ENCODE data around the gene CSRP2. TPM values are rescaled to one million over a fixed set of nuclear protein-coding genes. Genes with fewer than 3 reads are reported as not detected.

Gene CSRP2
- total RNA-seq, 1 experiment from 2014 or later = 157 TPM

DNA sequence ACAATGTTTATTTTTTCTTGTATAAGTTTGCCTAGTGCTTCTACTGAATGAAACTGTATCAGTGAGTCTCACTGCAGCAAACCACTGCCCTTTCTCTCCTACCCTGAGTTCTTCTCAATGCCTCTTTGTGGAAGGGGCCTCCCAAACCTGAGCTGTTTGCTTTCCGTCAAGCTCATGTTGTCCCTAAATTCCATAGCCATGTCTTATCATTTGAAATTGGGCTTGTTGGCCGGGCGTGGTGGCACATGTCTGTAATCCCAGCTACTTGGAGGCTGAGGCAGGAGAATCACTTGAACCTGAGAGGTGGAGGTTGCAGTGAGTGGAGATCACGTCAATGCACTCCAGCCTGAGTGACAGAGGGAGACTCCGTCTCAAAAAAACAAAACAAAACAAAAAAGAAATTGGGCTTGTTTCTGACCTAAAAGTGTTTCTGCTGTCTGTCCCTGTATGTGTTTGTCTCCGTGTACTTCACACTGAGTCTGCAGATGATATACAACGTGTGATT lies 1.8 kb upstream of the CSRP2 start (continued):
- TF ChIP-seq SMAD3 (CRISPR knock-in tag; IDR thresholded peaks at IDR 0.05; ENCODE audit: borderline replicate concordance) = no peak
- no peak for TF ChIP-seq JUN (CRISPR knock-in tag; IDR thresholded peaks at IDR 0.05)
- no peak for TF ChIP-seq ZNF423 (CRISPR knock-in tag; IDR thresholded peaks at IDR 0.05)
- TF ChIP-seq, protein P1, sequence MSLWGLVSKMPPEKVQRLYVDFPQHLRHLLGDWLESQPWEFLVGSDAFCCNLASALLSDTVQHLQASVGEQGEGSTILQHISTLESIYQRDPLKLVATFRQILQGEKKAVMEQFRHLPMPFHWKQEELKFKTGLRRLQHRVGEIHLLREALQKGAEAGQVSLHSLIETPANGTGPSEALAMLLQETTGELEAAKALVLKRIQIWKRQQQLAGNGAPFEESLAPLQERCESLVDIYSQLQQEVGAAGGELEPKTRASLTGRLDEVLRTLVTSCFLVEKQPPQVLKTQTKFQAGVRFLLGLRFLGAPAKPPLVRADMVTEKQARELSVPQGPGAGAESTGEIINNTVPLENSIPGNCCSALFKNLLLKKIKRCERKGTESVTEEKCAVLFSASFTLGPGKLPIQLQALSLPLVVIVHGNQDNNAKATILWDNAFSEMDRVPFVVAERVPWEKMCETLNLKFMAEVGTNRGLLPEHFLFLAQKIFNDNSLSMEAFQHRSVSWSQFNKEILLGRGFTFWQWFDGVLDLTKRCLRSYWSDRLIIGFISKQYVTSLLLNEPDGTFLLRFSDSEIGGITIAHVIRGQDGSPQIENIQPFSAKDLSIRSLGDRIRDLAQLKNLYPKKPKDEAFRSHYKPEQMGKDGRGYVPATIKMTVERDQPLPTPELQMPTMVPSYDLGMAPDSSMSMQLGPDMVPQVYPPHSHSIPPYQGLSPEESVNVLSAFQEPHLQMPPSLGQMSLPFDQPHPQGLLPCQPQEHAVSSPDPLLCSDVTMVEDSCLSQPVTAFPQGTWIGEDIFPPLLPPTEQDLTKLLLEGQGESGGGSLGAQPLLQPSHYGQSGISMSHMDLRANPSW (CRISPR knock-in tag; conservative IDR thresholded peaks at IDR 0.05; ENCODE audit: low read depth) = no peak
- TF ChIP-seq, protein P2, sequence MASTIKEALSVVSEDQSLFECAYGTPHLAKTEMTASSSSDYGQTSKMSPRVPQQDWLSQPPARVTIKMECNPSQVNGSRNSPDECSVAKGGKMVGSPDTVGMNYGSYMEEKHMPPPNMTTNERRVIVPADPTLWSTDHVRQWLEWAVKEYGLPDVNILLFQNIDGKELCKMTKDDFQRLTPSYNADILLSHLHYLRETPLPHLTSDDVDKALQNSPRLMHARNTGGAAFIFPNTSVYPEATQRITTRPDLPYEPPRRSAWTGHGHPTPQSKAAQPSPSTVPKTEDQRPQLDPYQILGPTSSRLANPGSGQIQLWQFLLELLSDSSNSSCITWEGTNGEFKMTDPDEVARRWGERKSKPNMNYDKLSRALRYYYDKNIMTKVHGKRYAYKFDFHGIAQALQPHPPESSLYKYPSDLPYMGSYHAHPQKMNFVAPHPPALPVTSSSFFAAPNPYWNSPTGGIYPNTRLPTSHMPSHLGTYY (CRISPR knock-in tag; IDR thresholded peaks at IDR 0.05) = no peak
- TF ChIP-seq, protein P3, sequence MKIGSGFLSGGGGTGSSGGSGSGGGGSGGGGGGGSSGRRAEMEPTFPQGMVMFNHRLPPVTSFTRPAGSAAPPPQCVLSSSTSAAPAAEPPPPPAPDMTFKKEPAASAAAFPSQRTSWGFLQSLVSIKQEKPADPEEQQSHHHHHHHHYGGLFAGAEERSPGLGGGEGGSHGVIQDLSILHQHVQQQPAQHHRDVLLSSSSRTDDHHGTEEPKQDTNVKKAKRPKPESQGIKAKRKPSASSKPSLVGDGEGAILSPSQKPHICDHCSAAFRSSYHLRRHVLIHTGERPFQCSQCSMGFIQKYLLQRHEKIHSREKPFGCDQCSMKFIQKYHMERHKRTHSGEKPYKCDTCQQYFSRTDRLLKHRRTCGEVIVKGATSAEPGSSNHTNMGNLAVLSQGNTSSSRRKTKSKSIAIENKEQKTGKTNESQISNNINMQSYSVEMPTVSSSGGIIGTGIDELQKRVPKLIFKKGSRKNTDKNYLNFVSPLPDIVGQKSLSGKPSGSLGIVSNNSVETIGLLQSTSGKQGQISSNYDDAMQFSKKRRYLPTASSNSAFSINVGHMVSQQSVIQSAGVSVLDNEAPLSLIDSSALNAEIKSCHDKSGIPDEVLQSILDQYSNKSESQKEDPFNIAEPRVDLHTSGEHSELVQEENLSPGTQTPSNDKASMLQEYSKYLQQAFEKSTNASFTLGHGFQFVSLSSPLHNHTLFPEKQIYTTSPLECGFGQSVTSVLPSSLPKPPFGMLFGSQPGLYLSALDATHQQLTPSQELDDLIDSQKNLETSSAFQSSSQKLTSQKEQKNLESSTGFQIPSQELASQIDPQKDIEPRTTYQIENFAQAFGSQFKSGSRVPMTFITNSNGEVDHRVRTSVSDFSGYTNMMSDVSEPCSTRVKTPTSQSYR (CRISPR knock-in tag; IDR thresholded peaks at IDR 0.05) = no peak
- TF ChIP-seq, protein P4, sequence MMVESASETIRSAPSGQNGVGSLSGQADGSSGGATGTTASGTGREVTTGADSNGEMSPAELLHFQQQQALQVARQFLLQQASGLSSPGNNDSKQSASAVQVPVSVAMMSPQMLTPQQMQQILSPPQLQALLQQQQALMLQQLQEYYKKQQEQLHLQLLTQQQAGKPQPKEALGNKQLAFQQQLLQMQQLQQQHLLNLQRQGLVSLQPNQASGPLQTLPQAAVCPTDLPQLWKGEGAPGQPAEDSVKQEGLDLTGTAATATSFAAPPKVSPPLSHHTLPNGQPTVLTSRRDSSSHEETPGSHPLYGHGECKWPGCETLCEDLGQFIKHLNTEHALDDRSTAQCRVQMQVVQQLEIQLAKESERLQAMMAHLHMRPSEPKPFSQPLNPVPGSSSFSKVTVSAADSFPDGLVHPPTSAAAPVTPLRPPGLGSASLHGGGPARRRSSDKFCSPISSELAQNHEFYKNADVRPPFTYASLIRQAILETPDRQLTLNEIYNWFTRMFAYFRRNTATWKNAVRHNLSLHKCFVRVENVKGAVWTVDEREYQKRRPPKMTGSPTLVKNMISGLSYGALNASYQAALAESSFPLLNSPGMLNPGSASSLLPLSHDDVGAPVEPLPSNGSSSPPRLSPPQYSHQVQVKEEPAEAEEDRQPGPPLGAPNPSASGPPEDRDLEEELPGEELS (CRISPR knock-in tag; IDR thresholded peaks at IDR 0.05) = no peak

DNA sequence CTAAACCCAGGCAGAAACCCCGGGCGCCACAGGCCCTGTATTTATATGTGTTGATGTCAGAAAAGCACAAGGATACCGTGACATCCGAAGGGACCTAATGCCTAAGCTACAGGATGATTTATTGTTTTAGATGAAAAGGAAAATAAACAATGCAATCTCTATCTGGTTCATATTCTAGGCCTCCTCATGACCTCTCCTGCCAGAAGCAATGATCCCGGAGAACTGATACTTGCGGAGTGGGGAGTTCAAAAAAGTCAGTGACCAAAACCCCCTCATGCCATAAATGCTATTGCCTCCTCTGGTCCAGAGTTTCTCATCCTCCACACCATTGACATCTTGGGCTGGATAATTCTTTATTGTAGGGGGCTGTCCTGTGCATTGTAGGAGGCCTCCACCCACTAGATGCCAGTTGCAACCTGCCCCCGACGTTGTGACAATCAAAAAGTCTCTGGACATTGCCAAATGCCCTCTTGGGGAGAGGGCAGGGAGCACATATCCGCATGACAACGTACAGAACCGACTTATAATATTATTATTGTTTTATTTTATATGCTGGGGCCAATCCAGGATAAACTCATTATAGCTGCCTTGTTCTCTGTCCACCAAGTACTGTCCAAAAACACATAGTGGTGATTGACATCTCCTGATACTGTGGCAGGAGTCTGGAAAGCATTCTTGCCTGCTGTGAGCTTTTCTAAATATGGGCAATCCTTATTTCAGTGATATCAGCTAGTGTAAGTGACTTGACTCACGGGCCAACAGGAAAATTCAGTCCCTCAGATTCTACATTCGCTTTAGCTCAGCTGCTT lies 1.1 kb upstream of the CSRP2 start:
- POLR2A ChIA-PET = interaction anchor here (1.0 kb wide), 1 partner anchor 10 kb away, joined by 3 read pairs; no protein-coding TSS in a partner anchor
- DNase-seq (ENCODE audit: low spot score) = no peak
- H3K4me1 Mint-ChIP-seq = peaks cover 34% of the 10 kb centered on the region

More for the DNA sequence above, 1.1 kb upstream of the CSRP2 start:
- no peak for ATAC-seq
- CTCF ChIA-PET = interaction anchor here (0.6 to 2.7 kb wide), 8 partner anchors 9 to 260 kb away, joined by 3 to 24 read pairs (median 4); no protein-coding TSS in a partner anchor
- no peaks in the 10 kb centered on the region for H3K36me3 Mint-ChIP-seq
- H3K27me3 Mint-ChIP-seq (ENCODE audit: low read depth) = no peaks in the 10 kb centered on the region
- no peak for TF ChIP-seq NR1H2 (CRISPR knock-in tag; IDR thresholded peaks at IDR 0.05)
- TF ChIP-seq TEAD4 (CRISPR knock-in tag; IDR thresholded peaks at IDR 0.05) = no peak
- no peak for TF ChIP-seq JUN (CRISPR knock-in tag; IDR thresholded peaks at IDR 0.05)
- no peak for TF ChIP-seq ZBTB21 (CRISPR knock-in tag; IDR thresholded peaks at IDR 0.05; ENCODE audit: borderline replicate concordance)
- TF ChIP-seq JAZF1 (CRISPR knock-in tag; IDR thresholded peaks at IDR 0.05) = no peak
- TF ChIP-seq RELA (CRISPR knock-in tag; IDR thresholded peaks at IDR 0.05; ENCODE audit: borderline replicate concordance) = no peak
- no peak for TF ChIP-seq MXD4 (CRISPR knock-in tag; IDR thresholded peaks at IDR 0.05; ENCODE audit: borderline replicate concordance)
- TF ChIP-seq FOXK1 (CRISPR knock-in tag; IDR thresholded peaks at IDR 0.05) = no peak
- TF ChIP-seq HMGA2 (CRISPR knock-in tag; IDR thresholded peaks at IDR 0.05) = no peak
- no peak for TF ChIP-seq CBFB (CRISPR knock-in tag; IDR thresholded peaks at IDR 0.05; ENCODE audit: low read depth)
- TF ChIP-seq GRHL2 (CRISPR knock-in tag; IDR thresholded peaks at IDR 0.05; ENCODE audit: insufficient replicate concordance, severe bottlenecking) = no peak
- no peak for TF ChIP-seq NFE2L1 (CRISPR knock-in tag; IDR thresholded peaks at IDR 0.05)
- no peak for TF ChIP-seq IRF2 (CRISPR knock-in tag; IDR thresholded peaks at IDR 0.05; ENCODE audit: borderline replicate concordance, low read depth)
- H3K4me3 Mint-ChIP-seq = peak overlapping the region; percentile 89
- H3K9me3 Mint-ChIP-seq = no peaks in the 10 kb centered on the region
- peak overlapping the region; percentile 98 for H3K27ac Mint-ChIP-seq

Data from WTC11 (cell line).